ENCODE measurements around the gene MTHFD1L. TPM values are rescaled to one million over a fixed set of nuclear protein-coding genes. Genes with fewer than 3 reads are reported as not detected.

Gene MTHFD1L
- total RNA-seq, 6 experiments from 2014 or later, result 67.5 to 88.7 (median 80.9) TPM

GRCh38 chr6:150897400-150897943, 32.0 kb downstream of the MTHFD1L start:
- Mint-ChIP-seq H3K27ac (no peak overlapping the region), H3K27me3 (ENCODE audit: insufficient read depth) (peaks cover 3% of the 10 kb centered on the region), H3K9me3 (no peaks in the 10 kb centered on the region), H3K4me1 (ENCODE audit: low read depth) (peaks cover 50% of the 10 kb centered on the region), H3K4me3 (no peak overlapping the region), H3K36me3 (ENCODE audit: low read depth) (peaks cover 30% of the 10 kb centered on the region)
- no peak for DNase-seq
- TF ChIP-seq CTCF (IDR thresholded peaks at IDR 0.05), result no peak

- H3K4me3 Mint-ChIP-seq, result peak overlapping the region; percentile 20; the same call in 1 of the 2 replicates
- peaks cover 42% of the 10 kb centered on the region for H3K4me1 Mint-ChIP-seq (ENCODE audit: low read depth)
- no peaks in the 10 kb centered on the region for H3K9me3 Mint-ChIP-seq
- H3K27me3 Mint-ChIP-seq (ENCODE audit: insufficient read depth), result peaks cover 3% of the 10 kb centered on the region
- TF ChIP-seq CTCF (IDR thresholded peaks at IDR 0.05), result no peak
- peak overlapping the region; percentile 73 for H3K27ac Mint-ChIP-seq
- H3K36me3 Mint-ChIP-seq (ENCODE audit: low read depth), result peaks cover 23% of the 10 kb centered on the region
- no peak for DNase-seq
Observed at GRCh38 chr6:150898399-150899170, 33.1 kb downstream of the MTHFD1L start.

- no peak for TF ChIP-seq CTCF (IDR thresholded peaks at IDR 0.05)
- Mint-ChIP-seq H3K36me3 (ENCODE audit: low read depth) (peaks cover 22% of the 10 kb centered on the region), H3K9me3 (no peaks in the 10 kb centered on the region), H3K4me3 (no peak overlapping the region), H3K27me3 (ENCODE audit: insufficient read depth) (peaks cover 3% of the 10 kb centered on the region), H3K27ac (peak overlapping the region; percentile 73), H3K4me1 (ENCODE audit: low read depth) (peaks cover 40% of the 10 kb centered on the region)
- no peak for DNase-seq
Observed at GRCh38 chr6:150899231-150899630, 33.7 kb downstream of the MTHFD1L start.

- Mint-ChIP-seq H3K27ac (peak overlapping the region; percentile 11; the same call in 1 of the 2 replicates), H3K9me3 (no peaks in the 10 kb centered on the region), H3K27me3 (ENCODE audit: insufficient read depth) (peaks cover 3% of the 10 kb centered on the region)
Observed at GRCh38 chr6:150900049-150900448, 34.5 kb downstream of the MTHFD1L start.

GRCh38 chr6:150902142-150902776, 36.8 kb downstream of the MTHFD1L start:
- no peak overlapping the region for H3K27ac Mint-ChIP-seq
- DNase-seq, result no peak
- peaks cover 27% of the 10 kb centered on the region for H3K36me3 Mint-ChIP-seq (ENCODE audit: low read depth)
- TF ChIP-seq CTCF (IDR thresholded peaks at IDR 0.05), result no peak
- H3K9me3 Mint-ChIP-seq, result no peaks in the 10 kb centered on the region
- no peak overlapping the region for H3K4me3 Mint-ChIP-seq
- peaks cover 25% of the 10 kb centered on the region for H3K4me1 Mint-ChIP-seq (ENCODE audit: low read depth)
- peaks cover 1% of the 10 kb centered on the region for H3K27me3 Mint-ChIP-seq (ENCODE audit: insufficient read depth)

More at GRCh38 chr6:150900049-150900448, 34.5 kb downstream of the MTHFD1L start:
- no peak overlapping the region for H3K4me3 Mint-ChIP-seq
- TF ChIP-seq CTCF (IDR thresholded peaks at IDR 0.05), result no peak
- no peak for DNase-seq
- peaks cover 23% of the 10 kb centered on the region for H3K36me3 Mint-ChIP-seq (ENCODE audit: low read depth)
- H3K4me1 Mint-ChIP-seq (ENCODE audit: low read depth), result peaks cover 32% of the 10 kb centered on the region
